Activated CD8-positive, alpha-beta memory T cell treated with anti-CD3 and anti-CD28 coated beads for 24 hours (primary cell): ENCODE measurements around the gene MGMT.

Experiments
- DNase-seq: peaks from one replicate; pipeline ENCODE4 v3.0.0-alpha.2; 2020

Gene MGMT

DNA sequence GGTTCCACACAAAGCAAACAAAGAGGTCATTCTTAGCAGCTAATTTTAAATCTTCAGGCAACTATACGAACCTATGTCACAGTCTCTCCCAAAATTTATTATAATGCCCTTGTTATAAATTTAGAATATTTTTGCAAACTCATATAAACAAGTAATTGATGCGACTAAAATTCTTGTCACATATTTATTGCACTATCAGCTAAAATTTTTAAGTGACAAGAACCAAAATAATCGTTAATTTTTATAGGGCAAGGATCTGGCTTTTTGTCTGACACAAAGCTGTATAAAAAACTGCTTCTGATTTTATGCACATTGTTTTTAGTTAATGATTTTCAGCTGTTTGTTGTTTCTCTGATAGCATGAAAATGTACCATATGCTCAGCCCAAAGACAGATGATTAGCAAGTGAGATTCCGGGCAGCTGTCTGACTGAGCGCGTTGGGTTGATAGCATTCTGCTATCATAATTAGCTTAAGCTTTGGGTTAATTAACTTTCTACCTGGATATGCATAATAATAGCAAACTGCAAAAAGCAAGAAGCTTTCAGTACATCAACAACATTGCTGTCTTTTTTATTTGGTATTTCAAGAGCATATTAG is 136.0 kb downstream of the MGMT start:
- DNase-seq = no peak

GRCh38 chr10:129604333-129605032 is 137.4 kb downstream of the MGMT start:
- no peak for DNase-seq

GRCh38 chr10:129605266-129605985 is 138.4 kb downstream of the MGMT start:
- no peak for DNase-seq

DNA sequence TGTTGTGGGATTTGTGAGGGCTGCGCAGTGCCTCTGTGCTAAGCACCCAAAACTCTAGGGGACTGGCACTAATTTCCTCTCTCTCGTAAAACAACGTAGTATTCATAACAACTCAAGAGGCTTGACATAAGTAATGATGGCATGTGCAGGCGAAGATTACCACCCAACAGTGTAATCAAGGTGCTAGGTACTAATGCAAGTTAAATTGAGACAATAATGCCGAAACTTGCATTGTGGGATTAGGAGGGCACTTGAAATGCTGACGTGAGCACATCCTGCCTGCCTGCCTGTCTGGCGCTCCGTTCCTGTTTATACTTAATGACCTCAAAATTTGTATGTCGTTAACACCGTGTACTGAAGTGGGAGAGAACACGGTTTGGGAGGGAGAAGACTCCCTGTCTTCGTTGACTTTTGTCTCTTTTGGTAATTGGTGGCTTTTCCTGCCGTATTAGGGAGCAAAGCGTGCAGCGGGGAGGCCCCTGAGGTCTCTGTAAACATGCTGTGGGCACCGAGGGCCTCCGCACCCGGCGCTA is 139.0 kb downstream of the MGMT start:
- no peak for DNase-seq

DNA sequence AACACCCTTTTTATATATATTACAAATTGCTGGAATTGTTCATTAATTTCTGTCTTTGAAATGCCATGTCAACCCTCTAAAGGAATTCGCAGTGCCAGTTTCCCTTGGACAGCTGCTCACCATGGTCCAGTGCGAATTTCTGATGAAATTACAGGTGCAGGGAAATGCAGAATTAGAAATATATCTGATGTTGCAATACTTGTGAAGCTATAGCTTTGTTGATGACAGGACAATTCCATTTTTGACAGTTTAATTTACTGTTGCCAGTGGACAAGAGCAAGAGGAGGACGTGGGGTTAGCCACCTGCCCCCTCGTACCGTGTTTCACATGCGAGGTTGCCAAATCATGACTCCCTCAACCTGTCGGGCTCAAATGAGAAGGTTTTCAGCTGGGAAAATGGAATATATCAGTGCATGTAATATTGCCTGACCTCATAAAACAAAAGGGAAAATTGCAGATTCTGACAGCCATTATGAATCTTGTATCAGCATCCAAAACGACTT is 140.6 kb downstream of the MGMT start:
- no peak for DNase-seq

- DNase-seq = no peak
Observed at GRCh38 chr10:129608653-129609052, 141.6 kb downstream of the MGMT start.

DNA sequence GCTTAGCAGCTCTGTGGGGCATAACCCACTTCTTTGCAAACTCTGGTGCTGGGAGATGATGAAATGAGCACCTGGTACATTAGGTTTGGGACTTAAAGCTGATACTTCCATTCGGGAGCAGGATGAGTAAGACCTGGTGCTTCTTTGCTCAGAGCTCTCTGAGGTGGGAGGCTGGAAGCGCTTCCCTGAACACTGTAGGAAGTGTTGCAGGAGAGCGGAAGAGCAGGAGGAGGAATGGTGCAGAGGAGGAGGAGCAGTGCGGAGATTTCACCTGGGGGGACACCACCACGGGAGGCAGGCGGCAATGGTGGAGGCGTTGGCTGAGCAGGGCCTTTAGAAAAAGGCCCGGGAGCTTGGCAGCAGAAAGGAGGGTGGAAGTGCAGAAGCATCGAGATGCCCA is 142.5 kb downstream of the MGMT start:
- no peak for DNase-seq

- DNase-seq = no peak
Observed at GRCh38 chr10:129612481-129613109, 145.6 kb downstream of the MGMT start.

- no peak for DNase-seq
Observed at GRCh38 chr10:129613377-129613980, 146.4 kb downstream of the MGMT start.

DNA sequence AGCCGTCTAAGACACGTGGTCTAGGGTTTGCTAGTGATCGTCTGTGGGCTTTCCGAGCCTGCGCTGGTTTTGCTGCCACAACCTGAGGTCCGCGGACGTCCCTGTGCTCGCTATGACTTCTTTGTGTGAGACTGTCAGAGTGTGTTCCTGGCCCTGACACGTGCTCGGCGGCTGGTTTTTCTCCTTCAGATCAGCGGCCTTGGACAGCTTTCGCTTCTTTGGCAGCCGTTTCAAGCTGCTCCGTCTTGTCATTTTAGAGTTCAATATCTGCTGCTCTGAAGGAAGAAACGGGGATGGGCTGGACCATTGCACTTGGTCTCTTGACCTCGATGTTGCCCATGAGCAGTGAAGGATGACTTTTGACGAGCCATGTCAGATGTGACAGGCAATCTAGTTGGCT is 147.3 kb downstream of the MGMT start:
- no peak for DNase-seq

GRCh38 chr10:129615381-129615780 is 148.3 kb downstream of the MGMT start:
- DNase-seq = no peak

DNA sequence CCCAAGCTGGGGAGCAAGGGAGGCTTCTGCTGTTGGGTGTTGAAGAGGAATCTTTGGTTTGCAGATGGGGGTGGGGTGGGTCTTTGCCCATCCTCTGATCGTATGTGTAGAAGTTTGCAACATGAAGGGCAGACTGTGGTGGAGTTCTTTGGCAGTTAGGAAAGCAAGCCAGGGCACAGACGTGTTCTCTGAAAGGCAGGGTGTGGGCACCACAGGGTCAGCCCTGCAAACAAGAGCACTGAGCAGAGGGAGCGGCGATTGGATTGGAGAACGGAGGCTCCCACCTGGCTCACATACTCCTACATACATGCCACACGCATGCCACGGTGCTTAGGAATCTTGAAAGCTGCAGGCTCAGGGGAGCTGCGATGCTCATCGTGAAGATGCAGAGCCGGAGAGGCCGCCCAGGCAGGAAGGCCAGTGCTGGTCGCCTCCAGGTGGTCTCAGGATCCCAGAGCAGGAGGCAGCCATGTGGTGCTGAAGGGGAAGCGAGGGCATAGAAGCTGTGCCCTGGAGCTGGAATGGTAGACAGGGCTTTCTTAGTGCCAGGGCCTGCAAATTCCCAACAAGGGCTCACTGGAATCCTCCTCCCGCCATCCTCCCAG is 149.0 kb downstream of the MGMT start:
- no peak for DNase-seq

GRCh38 chr10:129617768-129618167 is 150.7 kb downstream of the MGMT start:
- no peak for DNase-seq

DNA sequence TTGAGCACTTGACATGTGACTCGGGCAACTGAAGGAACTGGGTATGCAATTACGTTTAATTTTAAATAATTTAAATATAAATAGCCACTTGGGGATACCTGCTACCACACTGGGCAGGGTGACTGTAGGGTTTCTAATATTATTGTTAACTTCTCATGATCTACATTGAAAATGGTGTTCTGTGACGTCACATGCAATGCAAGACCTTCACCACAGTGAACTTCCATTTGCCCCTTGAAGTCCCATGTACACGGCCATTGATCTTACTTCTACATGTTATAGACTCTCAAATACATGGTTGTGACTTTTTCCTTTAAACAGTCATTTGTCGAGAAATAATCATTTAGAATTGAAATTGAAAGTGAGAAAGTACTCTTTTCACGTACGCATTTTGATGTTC is 154.0 kb downstream of the MGMT start:
- DNase-seq = no peak

GRCh38 chr10:129621693-129622092 is 154.7 kb downstream of the MGMT start:
- DNase-seq = no peak

GRCh38 chr10:129622291-129622690 is 155.2 kb downstream of the MGMT start:
- DNase-seq = no peak

DNA sequence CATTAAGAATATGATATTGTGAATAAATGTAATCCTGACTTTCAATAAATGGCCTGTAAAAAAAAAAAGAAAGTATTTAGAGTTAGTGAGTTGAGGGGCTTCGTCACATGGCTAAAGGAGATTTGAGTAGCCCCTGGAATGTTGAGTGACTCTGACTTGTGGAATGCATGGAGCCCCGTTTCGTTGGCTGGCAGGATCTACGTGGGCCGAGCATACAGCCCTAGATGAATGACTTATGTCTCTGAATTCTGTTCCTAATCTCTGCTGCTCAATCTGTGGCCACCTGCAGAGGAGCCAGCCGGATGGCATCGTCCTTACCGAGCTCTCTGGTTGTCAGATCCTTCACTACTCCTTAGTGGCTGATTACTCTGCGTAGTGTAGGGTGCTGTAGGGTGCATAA is 155.7 kb downstream of the MGMT start:
- DNase-seq = no peak

GRCh38 chr10:129624526-129624925 is 157.5 kb downstream of the MGMT start:
- no peak for DNase-seq

GRCh38 chr10:129626309-129626708 is 159.3 kb downstream of the MGMT start:
- no peak for DNase-seq

GRCh38 chr10:129626796-129627435 is 159.9 kb downstream of the MGMT start:
- DNase-seq = no peak

DNA sequence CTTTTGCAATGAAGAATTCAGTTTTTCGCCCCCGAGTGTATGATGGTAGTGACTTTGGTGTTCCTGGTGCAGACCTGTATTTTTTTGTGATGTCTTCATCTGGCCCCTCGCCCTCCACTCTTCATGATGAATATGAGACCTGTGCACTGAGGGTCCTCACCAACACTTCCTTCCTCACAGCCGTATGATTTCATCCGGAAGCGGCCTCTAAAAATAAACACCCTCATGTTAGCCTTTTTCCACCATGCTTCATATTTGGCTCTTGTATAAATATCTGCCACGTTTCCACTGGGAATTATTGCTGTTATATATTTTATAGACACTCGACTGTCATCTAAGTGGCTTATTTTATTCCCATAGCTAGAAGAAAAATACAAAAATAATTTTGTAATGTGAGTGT is 160.4 kb downstream of the MGMT start:
- DNase-seq = no peak

DNA sequence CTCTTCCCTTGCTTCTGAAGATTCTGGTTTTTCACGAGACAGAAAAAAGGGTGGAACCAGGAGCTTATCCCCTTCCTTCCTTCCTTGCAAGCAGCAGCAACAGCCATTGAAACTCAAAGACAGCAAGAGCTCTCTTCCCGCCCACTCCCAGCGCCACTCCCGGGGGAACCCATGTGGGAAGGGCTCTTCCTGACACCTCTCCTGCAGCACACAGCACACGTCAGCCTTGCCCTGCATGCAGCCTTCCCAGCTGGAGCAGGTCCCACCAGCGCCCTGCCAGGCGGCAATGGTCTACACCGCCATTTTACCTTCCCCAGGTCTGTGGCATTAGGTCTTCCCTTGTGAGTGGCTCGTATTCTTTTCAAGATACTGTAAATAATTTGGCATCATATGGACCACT is 161.8 kb downstream of the MGMT start:
- no peak for DNase-seq
